Common myeloid progenitor, CD34-positive (primary cell): ENCODE results near the gene RALGPS2.

Experiments
- CTCF ChIA-PET: fragments of 350-600 bp; sonication (Branson Sonifier 250); formaldehyde crosslinking; loops from one replicate; lab custom pipeline; 2021; ENCODE audit warnings: antibody characterized with exemption; lab: Charles Lee
- POLR2A ChIA-PET: fragments of 350-600 bp; sonication (Branson Sonifier 250); formaldehyde crosslinking; loops from one replicate; lab custom pipeline; 2021; ENCODE audit warnings: antibody characterized with exemption; lab: Charles Lee
- DNase-seq, 3 donors: peaks; one replicate each; pipeline versions ENCODE4 v3.0.0 to v3.0.0-alpha.2; 2013
- H3K27ac ChIP-seq, 2 experiments: 1 replicate in 1 of 2; 2 replicates in 1 of 2; pipeline ENCODE4 v1.7.0; 2013; ENCODE audit warnings: inconsistent platforms in 2 of 2, low read length in 2 of 2, mild to moderate bottlenecking in 2 of 2, low read depth in 1 of 2, moderate library complexity in 1 of 2; ENCODE audit not compliant: severe bottlenecking in 2 of 2, insufficient read depth in 1 of 2, poor library complexity in 1 of 2
- H3K27me3 ChIP-seq, 5 experiments: replicated peaks in 2 of 5; 1 replicate in 3 of 5; 2 replicates in 2 of 5; pipeline versions ENCODE4 v1.6.1 to v1.7.0; 2013; ENCODE audit warnings: low read length in 4 of 5, mild to moderate bottlenecking in 2 of 5, moderate library complexity in 2 of 5, inconsistent platforms in 1 of 5; ENCODE audit not compliant: insufficient read depth in 5 of 5, control insufficient read depth in 4 of 5
- H3K36me3 ChIP-seq, 4 experiments: 1 replicate in 2 of 4; 2 replicates in 2 of 4; pipeline versions ENCODE4 v1.6.1 to v1.7.0; 2013; ENCODE audit warnings: low read length in 3 of 4, control low read depth in 1 of 4, mild to moderate bottlenecking in 1 of 4; ENCODE audit not compliant: control insufficient read depth in 4 of 4, insufficient read depth in 4 of 4
- H3K4me1 ChIP-seq, 4 experiments: 1 replicate in 3 of 4; 2 replicates in 1 of 4; pipeline versions ENCODE4 v1.6.1 to v1.7.1; 2013; ENCODE audit warnings: low read length in 3 of 4, mild to moderate bottlenecking in 3 of 4, control low read depth in 1 of 4, inconsistent platforms in 1 of 4, moderate library complexity in 1 of 4; ENCODE audit not compliant: control insufficient read depth in 4 of 4, insufficient read depth in 4 of 4; ENCODE audit errors: control extremely low read depth in 1 of 4
- H3K4me3 ChIP-seq, 7 experiments: 1 replicate in 4 of 7; 2 replicates in 3 of 7; pipeline versions ENCODE4 v1.5.1 to v1.7.0; 2013; ENCODE audit warnings: mild to moderate bottlenecking in 7 of 7, low read length in 6 of 7, moderate library complexity in 6 of 7, inconsistent platforms in 2 of 7, low read depth in 2 of 7, control low read depth in 1 of 7; ENCODE audit not compliant: insufficient read depth in 4 of 7, control insufficient read depth in 1 of 7; ENCODE audit errors: extremely low read depth in 1 of 7
- H3K9me3 ChIP-seq, 5 experiments: 1 replicate in 4 of 5; 2 replicates in 1 of 5; pipeline versions ENCODE4 v1.6.1 to v1.7.1; 2013; ENCODE audit warnings: low read length in 4 of 5, mild to moderate bottlenecking in 2 of 5, inconsistent platforms in 1 of 5, low read depth in 1 of 5, moderate library complexity in 1 of 5; ENCODE audit not compliant: control insufficient read depth in 4 of 5, insufficient read depth in 2 of 5; ENCODE audit errors: control extremely low read depth in 1 of 5
- WGBS: methylation state at CpG from one replicate; pipeline ENCODE4 v1.1.5; 2013; ENCODE audit not compliant: insufficient coverage; 5-methylcytosine and 5-hydroxymethylcytosine counted together

The RALGPS2 gene

GRCh38 chr1:178970184-178970583, 245.1 kb downstream of the RALGPS2 start:
- POLR2A ChIA-PET = no interaction called here
- DNase-seq = no peak
- CTCF ChIA-PET = no interaction called here
- peaks cover 0 to 7% (median 4%) of the 10 kb centered on the region in 4 experiments for H3K4me1 ChIP-seq
- 76% methylated on average over 5 of the region's 5 CpGs for WGBS
- no peaks in the 10 kb centered on the region for H3K27me3 ChIP-seq
- H3K9me3 ChIP-seq = peaks cover 0 to 1% (median 0%) of the 10 kb centered on the region in 5 experiments
- no peak overlapping the region for H3K4me3 ChIP-seq
- H3K36me3 ChIP-seq = no peaks in the 10 kb centered on the region
- no peak overlapping the region for H3K27ac ChIP-seq
